ENCODE measurements around the gene THOC7.

Gene THOC7

GRCh38 chr3:63832395-63832794, 31.2 kb downstream of the THOC7 start:
- TF ChIP-seq YY1 (IDR thresholded peaks at IDR 0.05; ENCODE audit: insufficient read depth, insufficient read length) (no peak), SUZ12 (IDR thresholded peaks at IDR 0.05; ENCODE audit: extremely low read depth, insufficient read depth, insufficient read length) (no peak), ZNF274 (IDR thresholded peaks at IDR 0.05; ENCODE audit: low read depth, low read length) (no peak)
- Histone ChIP-seq H3K4me3 (ENCODE audit: insufficient read length, low read depth) (no peak overlapping the region), H3K36me3 (ENCODE audit: insufficient read depth, insufficient read length, low read length) (peaks cover 83% of the 10 kb centered on the region), H3K9ac (ENCODE audit: insufficient read length, low read depth) (no peak overlapping the region), H3K9me3 (ENCODE audit: insufficient read depth, low read length) (no peaks in the 10 kb centered on the region), H3K27me3 (ENCODE audit: insufficient read depth, insufficient read length) (no peaks in the 10 kb centered on the region), H3K4me1 (ENCODE audit: insufficient read depth, insufficient read length) (no peaks in the 10 kb centered on the region)
- DNase-seq (ENCODE audit: low read depth, low spot score): no peak

- DNase-seq (ENCODE audit: low read depth, low spot score): no peak
- Histone ChIP-seq H3K27me3 (ENCODE audit: insufficient read depth, insufficient read length) (no peaks in the 10 kb centered on the region), H3K4me1 (ENCODE audit: insufficient read depth, insufficient read length) (no peaks in the 10 kb centered on the region), H3K9ac (ENCODE audit: insufficient read length, low read depth) (no peak overlapping the region), H3K9me3 (ENCODE audit: insufficient read depth, low read length) (no peaks in the 10 kb centered on the region), H3K4me3 (ENCODE audit: insufficient read length, low read depth) (no peak overlapping the region), H3K36me3 (ENCODE audit: insufficient read depth, insufficient read length, low read length) (peaks cover 72% of the 10 kb centered on the region)
- no peak for TF ChIP-seq SUZ12 (IDR thresholded peaks at IDR 0.05; ENCODE audit: extremely low read depth, insufficient read depth, insufficient read length)
- TF ChIP-seq YY1 (IDR thresholded peaks at IDR 0.05; ENCODE audit: insufficient read depth, insufficient read length): no peak
- TF ChIP-seq ZNF274 (IDR thresholded peaks at IDR 0.05; ENCODE audit: low read depth, low read length): no peak
Observed at GRCh38 chr3:63830526-63830925, 33.1 kb downstream of the THOC7 start.

GRCh38 chr3:63824309-63824708, 39.3 kb downstream of the THOC7 start:
- TF ChIP-seq ZNF274 (IDR thresholded peaks at IDR 0.05; ENCODE audit: low read depth, low read length) (no peak), SUZ12 (IDR thresholded peaks at IDR 0.05; ENCODE audit: extremely low read depth, insufficient read depth, insufficient read length) (no peak), YY1 (IDR thresholded peaks at IDR 0.05; ENCODE audit: insufficient read depth, insufficient read length) (no peak)
- Histone ChIP-seq H3K4me1 (ENCODE audit: insufficient read depth, insufficient read length) (no peaks in the 10 kb centered on the region), H3K36me3 (ENCODE audit: insufficient read depth, insufficient read length, low read length) (peaks cover 17% of the 10 kb centered on the region), H3K9ac (ENCODE audit: insufficient read length, low read depth) (no peak overlapping the region), H3K27me3 (ENCODE audit: insufficient read depth, insufficient read length) (no peaks in the 10 kb centered on the region), H3K9me3 (ENCODE audit: insufficient read depth, low read length) (no peaks in the 10 kb centered on the region), H3K4me3 (ENCODE audit: insufficient read length, low read depth) (no peak overlapping the region)
- no peak for DNase-seq (ENCODE audit: low read depth, low spot score)

GRCh38 chr3:63819151-63819398, 44.5 kb downstream of the THOC7 start, which contains the start of gene C3orf49:
Gene C3orf49, plus strand, starts transcription at chr3:63819299. Its CDS starts 173 bp downstream, at chr3:63819472.
- no peak for DNase-seq (ENCODE audit: low read depth, low spot score)
- TF ChIP-seq ZNF274 (IDR thresholded peaks at IDR 0.05; ENCODE audit: low read depth, low read length): no peak
- no peak for TF ChIP-seq SUZ12 (IDR thresholded peaks at IDR 0.05; ENCODE audit: extremely low read depth, insufficient read depth, insufficient read length)
- no peak for TF ChIP-seq YY1 (IDR thresholded peaks at IDR 0.05; ENCODE audit: insufficient read depth, insufficient read length)
- H3K4me3 ChIP-seq (ENCODE audit: insufficient read length, low read depth): no peak within 1 kb of the TSS

GRCh38 chr3:63818282-63819150, 45.1 kb downstream of the THOC7 start:
- H3K27me3 ChIP-seq (ENCODE audit: insufficient read depth, insufficient read length): no peaks in the 10 kb centered on the region
- H3K36me3 ChIP-seq (ENCODE audit: insufficient read depth, insufficient read length, low read length): no peaks in the 10 kb centered on the region
- H3K9ac ChIP-seq (ENCODE audit: insufficient read length, low read depth): no peak overlapping the region
- TF ChIP-seq YY1 (IDR thresholded peaks at IDR 0.05; ENCODE audit: insufficient read depth, insufficient read length): no peak
- TF ChIP-seq SUZ12 (IDR thresholded peaks at IDR 0.05; ENCODE audit: extremely low read depth, insufficient read depth, insufficient read length): no peak
- no peak for TF ChIP-seq ZNF274 (IDR thresholded peaks at IDR 0.05; ENCODE audit: low read depth, low read length)
- H3K4me3 ChIP-seq (ENCODE audit: insufficient read length, low read depth): no peak overlapping the region
- H3K4me1 ChIP-seq (ENCODE audit: insufficient read depth, insufficient read length): no peaks in the 10 kb centered on the region
- no peaks in the 10 kb centered on the region for H3K9me3 ChIP-seq (ENCODE audit: insufficient read depth, low read length)
- DNase-seq (ENCODE audit: low read depth, low spot score): peak; percentile 46

More at GRCh38 chr3:63819151-63819398, 44.5 kb downstream of the THOC7 start, which contains the start of gene C3orf49:
- Histone ChIP-seq H3K4me1 (ENCODE audit: insufficient read depth, insufficient read length) (no peaks in the 10 kb centered on the region), H3K9me3 (ENCODE audit: insufficient read depth, low read length) (no peaks in the 10 kb centered on the region), H3K36me3 (ENCODE audit: insufficient read depth, insufficient read length, low read length) (no peaks in the 10 kb centered on the region), H3K9ac (ENCODE audit: insufficient read length, low read depth) (no peak within 1 kb of the TSS), H3K27me3 (ENCODE audit: insufficient read depth, insufficient read length) (no peaks in the 10 kb centered on the region)

GRCh38 chr3:63817225-63817624, 46.4 kb downstream of the THOC7 start:
- TF ChIP-seq SUZ12 (IDR thresholded peaks at IDR 0.05; ENCODE audit: extremely low read depth, insufficient read depth, insufficient read length) (no peak), ZNF274 (IDR thresholded peaks at IDR 0.05; ENCODE audit: low read depth, low read length) (no peak), YY1 (IDR thresholded peaks at IDR 0.05; ENCODE audit: insufficient read depth, insufficient read length) (no peak)
- no peaks in the 10 kb centered on the region for H3K36me3 ChIP-seq (ENCODE audit: insufficient read depth, insufficient read length, low read length)
- no peak overlapping the region for H3K9ac ChIP-seq (ENCODE audit: insufficient read length, low read depth)
- no peaks in the 10 kb centered on the region for H3K9me3 ChIP-seq (ENCODE audit: insufficient read depth, low read length)
- DNase-seq (ENCODE audit: low read depth, low spot score): no peak
- H3K4me1 ChIP-seq (ENCODE audit: insufficient read depth, insufficient read length): no peaks in the 10 kb centered on the region
- H3K4me3 ChIP-seq (ENCODE audit: insufficient read length, low read depth): no peak overlapping the region
- no peaks in the 10 kb centered on the region for H3K27me3 ChIP-seq (ENCODE audit: insufficient read depth, insufficient read length)

- Histone ChIP-seq H3K27me3 (ENCODE audit: insufficient read depth, insufficient read length) (no peaks in the 10 kb centered on the region), H3K4me3 (ENCODE audit: insufficient read length, low read depth) (no peak overlapping the region), H3K9ac (ENCODE audit: insufficient read length, low read depth) (no peak overlapping the region), H3K9me3 (ENCODE audit: insufficient read depth, low read length) (no peaks in the 10 kb centered on the region), H3K36me3 (ENCODE audit: insufficient read depth, insufficient read length, low read length) (no peaks in the 10 kb centered on the region), H3K4me1 (ENCODE audit: insufficient read depth, insufficient read length) (no peaks in the 10 kb centered on the region)
- TF ChIP-seq SUZ12 (IDR thresholded peaks at IDR 0.05; ENCODE audit: extremely low read depth, insufficient read depth, insufficient read length) (no peak), ZNF274 (IDR thresholded peaks at IDR 0.05; ENCODE audit: low read depth, low read length) (no peak), YY1 (IDR thresholded peaks at IDR 0.05; ENCODE audit: insufficient read depth, insufficient read length) (no peak)
- DNase-seq (ENCODE audit: low read depth, low spot score): peak; percentile 18
Observed at GRCh38 chr3:63814237-63814636, 49.4 kb downstream of the THOC7 start.

Measured in NT2/D1 (cell line).